Gastroesophageal sphincter (tissue), 4 donors: Measurements from ENCODE around the gene AGTPBP1. TPM values are rescaled to one million over a fixed set of nuclear protein-coding genes. Genes with fewer than 3 reads are reported as not detected.

Experiments used
- ATAC-seq: fragments of 150-250 bp; one replicate; pipeline ENCODE4 v1.9.1; 2016; ENCODE audit warnings: mild to moderate bottlenecking, moderate library complexity
- H3K27ac ChIP-seq, 4 donors: fragments of 200-600 bp; sonication (generic) in 3 of 4; 1 replicate in 3 of 4; 2 replicates in 1 of 4; pipeline ENCODE4 v1.5.1; 2016 to 2019
- H3K27me3 ChIP-seq: fragments of 200-600 bp; sonication (generic); one replicate; pipeline ENCODE4 v1.5.1; 2019
- H3K36me3 ChIP-seq, 2 donors: fragments of 200-600 bp; sonication (generic); one replicate each; pipeline ENCODE4 v1.5.1; 2019; ENCODE audit warnings: control low read depth in 1 of 2
- H3K4me1 ChIP-seq, 3 donors: fragments of 200-600 bp; sonication (generic); 1 replicate in 2 of 3; 2 replicates in 1 of 3; pipeline ENCODE4 v1.5.1; 2016 to 2019; ENCODE audit warnings: control low read depth in 2 of 3
- H3K4me3 ChIP-seq, 2 donors: fragments of 200-600 bp; sonication (generic); one replicate each; pipeline ENCODE4 v1.5.1; 2019; ENCODE audit warnings: mild to moderate bottlenecking in 1 of 2, moderate library complexity in 1 of 2
- H3K9me3 ChIP-seq, 3 donors: fragments of 200-600 bp; sonication (generic); one replicate each; pipeline ENCODE4 v1.5.1; 2017 to 2019; ENCODE audit warnings: control low read depth in 2 of 3
- EP300 ChIP-seq: sonication (generic); formaldehyde crosslinking; IDR thresholded peaks from one replicate; pipeline ENCODE4 v1.6.1; 2017; ENCODE audit warnings: antibody characterized with exemption, mild to moderate bottlenecking
- POLR2A ChIP-seq, 2 donors: fragments of 450-650 bp; IDR thresholded peaks; one replicate each; pipeline ENCODE4 v1.6.1; 2017; ENCODE audit warnings: antibody characterized with exemption in 2 of 2, mild to moderate bottlenecking in 2 of 2, moderate library complexity in 1 of 2
- POLR2AphosphoS5 ChIP-seq: sonication (generic); formaldehyde crosslinking; IDR thresholded peaks from one replicate; pipeline ENCODE4 v1.6.1; 2017; ENCODE audit warnings: antibody characterized with exemption
- WGBS, 2 donors: methylation state at CpG; one replicate each; pipeline ENCODE4 v1.1.5; 2018; ENCODE audit warnings: low coverage in 1 of 2; 5-methylcytosine and 5-hydroxymethylcytosine counted together
- total RNA-seq, 4 donors: library from RNA; depleted of rRNA; stranded (reverse); fragments of >200 nt; gene quantifications; one replicate each; pipeline ENCODE4 v1.1.0, GENCODE V29; 2016
- TF ChIP-seq, protein P1 (sequence below), 4 experiments: fragments of 200-600 bp in 2 of 4; fragments of 450-650 bp in 2 of 4; sonication (generic) in 1 of 4; IDR thresholded peaks; one replicate each; pipeline ENCODE4 v1.5.1; 2017 to 2019; ENCODE audit warnings: antibody characterized with exemption in 4 of 4, mild to moderate bottlenecking in 2 of 4, moderate library complexity in 2 of 4

Gene AGTPBP1
- total RNA-seq, 4 donors from 2014 or later, result 15.3 to 29.7 (median 19.1) TPM

DNA sequence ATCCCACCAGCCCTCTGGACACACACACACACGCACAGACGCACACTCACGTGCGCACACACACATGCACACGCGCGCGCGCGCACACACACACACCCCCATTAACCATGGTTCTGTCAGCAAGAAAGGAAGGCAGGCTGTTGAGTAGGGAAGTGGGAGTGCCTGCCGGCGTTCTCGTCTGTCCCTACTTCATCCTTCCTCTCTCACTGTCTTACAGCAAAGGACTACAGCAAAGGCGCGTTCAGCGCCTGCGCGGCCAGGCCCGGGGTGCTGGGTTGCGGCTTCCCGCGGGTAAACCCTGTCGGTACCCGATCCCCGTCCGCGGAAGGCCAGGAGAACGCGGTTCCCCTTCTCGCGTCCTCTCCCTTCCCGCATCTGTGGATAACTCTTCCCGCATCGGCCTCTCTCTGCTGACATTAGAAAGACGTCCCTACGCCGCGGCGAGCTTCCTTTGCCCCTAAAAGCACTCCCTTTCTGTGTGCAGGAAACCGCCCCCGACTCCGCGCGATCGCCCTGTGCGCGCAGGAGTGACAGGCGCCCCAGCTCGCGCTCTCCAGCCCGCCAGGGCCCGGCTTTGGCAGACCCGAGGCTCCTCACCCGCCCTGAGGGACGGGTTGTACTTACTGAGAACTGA lies 219.2 kb downstream of the AGTPBP1 start:
- no peaks in the 10 kb centered on the region for H3K36me3 ChIP-seq
- peaks cover 0 to 9% (median 0%) of the 10 kb centered on the region in 3 donors for H3K9me3 ChIP-seq
- ATAC-seq, result peak; percentile 62
- H3K4me3 ChIP-seq, result peak overlapping the region in 1 of 2 donors; percentile 43
- no peak for TF ChIP-seq POLR2AphosphoS5
- TF ChIP-seq POLR2A (IDR thresholded peaks at IDR 0.05), result no peak
- TF ChIP-seq, protein P1, sequence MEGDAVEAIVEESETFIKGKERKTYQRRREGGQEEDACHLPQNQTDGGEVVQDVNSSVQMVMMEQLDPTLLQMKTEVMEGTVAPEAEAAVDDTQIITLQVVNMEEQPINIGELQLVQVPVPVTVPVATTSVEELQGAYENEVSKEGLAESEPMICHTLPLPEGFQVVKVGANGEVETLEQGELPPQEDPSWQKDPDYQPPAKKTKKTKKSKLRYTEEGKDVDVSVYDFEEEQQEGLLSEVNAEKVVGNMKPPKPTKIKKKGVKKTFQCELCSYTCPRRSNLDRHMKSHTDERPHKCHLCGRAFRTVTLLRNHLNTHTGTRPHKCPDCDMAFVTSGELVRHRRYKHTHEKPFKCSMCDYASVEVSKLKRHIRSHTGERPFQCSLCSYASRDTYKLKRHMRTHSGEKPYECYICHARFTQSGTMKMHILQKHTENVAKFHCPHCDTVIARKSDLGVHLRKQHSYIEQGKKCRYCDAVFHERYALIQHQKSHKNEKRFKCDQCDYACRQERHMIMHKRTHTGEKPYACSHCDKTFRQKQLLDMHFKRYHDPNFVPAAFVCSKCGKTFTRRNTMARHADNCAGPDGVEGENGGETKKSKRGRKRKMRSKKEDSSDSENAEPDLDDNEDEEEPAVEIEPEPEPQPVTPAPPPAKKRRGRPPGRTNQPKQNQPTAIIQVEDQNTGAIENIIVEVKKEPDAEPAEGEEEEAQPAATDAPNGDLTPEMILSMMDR (IDR thresholded peaks at IDR 0.05), result no peak
- no peak for TF ChIP-seq EP300
- no CpG with 5 or more reads among the region's 55 CpGs for WGBS, 2 donors
- peak overlapping the region in 2 of 4 donors; percentile 59 to 61 for H3K27ac ChIP-seq
- peaks cover 0 to 12% (median 0%) of the 10 kb centered on the region in 3 donors for H3K4me1 ChIP-seq
- H3K27me3 ChIP-seq, result peaks cover 59% of the 10 kb centered on the region

GRCh38 chr9:85521371-85522197 lies 220.2 kb downstream of the AGTPBP1 start:
- no peak for ATAC-seq
- WGBS, 2 donors, result 82 to 85% methylated on average over 10 to 20 of the region's 23 CpGs
- peaks cover 67% of the 10 kb centered on the region for H3K27me3 ChIP-seq
- TF ChIP-seq POLR2A (IDR thresholded peaks at IDR 0.05), result no peak
- TF ChIP-seq POLR2AphosphoS5, result no peak
- TF ChIP-seq, protein P1 (IDR thresholded peaks at IDR 0.05), result no peak
- TF ChIP-seq EP300, result no peak
- no peak overlapping the region for H3K27ac ChIP-seq
- H3K9me3 ChIP-seq, result peaks cover 0 to 8% (median 0%) of the 10 kb centered on the region in 3 donors
- H3K36me3 ChIP-seq, result no peaks in the 10 kb centered on the region
- H3K4me1 ChIP-seq, result peaks cover 0 to 12% (median 0%) of the 10 kb centered on the region in 3 donors
- H3K4me3 ChIP-seq, result no peak overlapping the region

DNA sequence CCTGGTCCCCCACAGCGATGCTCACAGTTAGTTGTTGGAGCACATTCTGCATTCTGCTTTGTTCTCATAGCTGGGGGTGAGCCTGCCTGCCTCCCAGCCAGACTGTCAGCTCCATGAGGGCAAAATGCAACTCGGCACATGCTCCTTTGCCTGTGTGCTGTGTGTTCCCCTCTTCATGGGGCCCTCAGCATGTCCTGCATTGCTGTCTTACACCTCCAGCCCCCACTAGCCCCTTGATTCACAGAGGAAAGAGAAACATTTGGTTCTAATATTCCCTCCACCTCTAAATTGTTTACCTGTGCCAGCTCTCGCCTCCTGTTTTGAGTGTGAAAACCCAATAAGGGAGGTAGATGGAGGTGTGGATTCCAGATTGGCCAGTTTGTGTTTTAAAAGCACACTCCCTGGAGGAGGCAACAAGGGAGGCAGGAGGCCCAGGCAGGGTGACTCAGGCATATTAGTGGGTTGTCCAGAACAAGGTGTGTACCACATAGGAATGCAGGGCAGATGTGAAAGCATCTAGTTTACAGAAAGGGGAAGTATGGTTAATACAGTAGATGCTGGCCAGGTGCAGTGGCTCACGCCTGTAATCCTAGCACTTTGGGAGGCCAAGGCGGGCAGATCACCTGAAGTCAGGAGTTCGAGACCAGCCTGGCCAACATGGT lies 224.6 kb downstream of the AGTPBP1 start:
- Histone ChIP-seq H3K9me3 (no peaks in the 10 kb centered on the region), H3K36me3 (no peaks in the 10 kb centered on the region), H3K4me3 (no peak overlapping the region), H3K27me3 (peaks cover 48% of the 10 kb centered on the region), H3K27ac (no peak overlapping the region), H3K4me1 (no peaks in the 10 kb centered on the region)
- 76 to 80% methylated on average over 3 to 4 of the region's 6 CpGs for WGBS, 2 donors
- no peak for ATAC-seq
- TF ChIP-seq, protein P1 (IDR thresholded peaks at IDR 0.05), result no peak
- TF ChIP-seq POLR2A (IDR thresholded peaks at IDR 0.05) (no peak), POLR2AphosphoS5 (no peak), EP300 (no peak)

GRCh38 chr9:85516455-85516854 lies 225.3 kb downstream of the AGTPBP1 start:
- Histone ChIP-seq H3K9me3 (no peaks in the 10 kb centered on the region), H3K36me3 (no peaks in the 10 kb centered on the region), H3K27me3 (peaks cover 41% of the 10 kb centered on the region), H3K4me1 (no peaks in the 10 kb centered on the region), H3K4me3 (no peak overlapping the region), H3K27ac (no peak overlapping the region)
- no peak for TF ChIP-seq POLR2AphosphoS5
- no peak for TF ChIP-seq POLR2A (IDR thresholded peaks at IDR 0.05)
- TF ChIP-seq, protein P1 (IDR thresholded peaks at IDR 0.05), result no peak
- TF ChIP-seq EP300, result no peak
- ATAC-seq, result no peak
- WGBS, 2 donors, result 51% methylated on average over 5 of the region's 10 CpGs; no CpG with 5 or more reads in 1 of the 2 donors
